Dendritic cell treated with granulocyte-macrophage colony-stimulating factor and Interleukin-4, amounts not matched to agents 40 ng/mL and 50 ng/mL, for 4 days (primary cell): ENCODE measurements around the gene GATA6.
"Not testable (repeated sequence)": the region's sequence is repeated elsewhere in the genome, so short reads cannot be mapped to it uniquely, and the experiment has no call there.

Experiments used
- H3K27ac Mint-ChIP-seq: one replicate; pipeline ENCODE4 v1.8.0; 2022; ENCODE audit warnings: mild to moderate bottlenecking, mixed read lengths
- H3K27me3 Mint-ChIP-seq: one replicate; pipeline ENCODE4 v1.8.0; 2022; ENCODE audit warnings: mild to moderate bottlenecking, mixed read lengths
- H3K36me3 Mint-ChIP-seq: one replicate; pipeline ENCODE4 v1.8.0; 2022; ENCODE audit warnings: low read depth, mixed read lengths
- H3K4me1 Mint-ChIP-seq: one replicate; pipeline ENCODE4 v1.8.0; 2022; ENCODE audit warnings: low read depth, mixed read lengths
- H3K4me3 Mint-ChIP-seq: one replicate; pipeline ENCODE4 v1.8.0; 2022; ENCODE audit warnings: mild to moderate bottlenecking, moderate library complexity, mixed read lengths
- H3K9me3 Mint-ChIP-seq: one replicate; pipeline ENCODE4 v1.8.0; 2022; ENCODE audit warnings: mixed read lengths
- intact Hi-C: fragments of 100-400 bp; cut with micrococcal nuclease; formaldehyde crosslinking; loops from one replicate; pipeline ENCODE4 v1.15.0; 2022

GATA6 gene

DNA sequence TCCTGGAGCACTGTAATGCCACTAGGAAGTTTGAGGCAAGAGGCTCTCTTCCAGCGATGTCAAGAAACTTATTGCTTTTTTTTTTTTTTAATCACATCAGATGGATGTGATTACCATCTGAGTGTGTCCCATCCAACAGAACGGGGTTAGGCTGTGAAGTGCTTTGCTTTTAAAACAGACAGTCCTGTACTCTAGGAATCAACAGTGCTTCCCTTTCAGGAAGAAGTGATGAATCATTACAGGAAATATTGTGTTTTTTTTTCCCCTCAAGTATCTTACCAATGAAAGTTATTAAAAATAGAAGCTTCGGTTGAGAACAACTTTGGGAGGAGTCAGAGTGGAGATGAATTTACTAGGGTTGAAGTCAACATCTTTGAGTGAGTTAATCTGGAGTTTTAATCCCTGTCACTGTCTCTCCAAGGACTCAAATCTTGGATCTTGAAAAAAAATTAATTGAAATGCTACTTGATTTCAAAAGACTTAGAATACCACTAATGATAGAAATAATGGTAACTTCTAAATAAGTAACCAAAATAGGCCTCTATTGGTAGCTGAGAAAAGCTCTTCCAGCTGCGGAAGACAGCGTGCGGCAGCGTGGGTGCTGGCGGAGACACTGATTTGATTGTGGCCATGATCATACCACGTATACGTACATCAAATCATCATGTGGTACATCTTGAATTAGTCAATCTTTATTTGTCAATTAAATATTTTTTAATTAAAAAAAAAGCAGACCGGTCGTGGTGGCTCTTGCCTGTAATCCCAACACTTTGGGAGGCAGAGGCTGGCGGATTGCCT lies 45.5 kb downstream of the GATA6 start:
- intact Hi-C loops, result no loop called here
- Mint-ChIP-seq H3K27me3 (peaks cover 3% of the 10 kb centered on the region), H3K27ac (no peak overlapping the region), H3K4me3 (no peak overlapping the region), H3K4me1 (no peaks in the 10 kb centered on the region), H3K36me3 (no peaks in the 10 kb centered on the region), H3K9me3 (no peaks in the 10 kb centered on the region)

DNA sequence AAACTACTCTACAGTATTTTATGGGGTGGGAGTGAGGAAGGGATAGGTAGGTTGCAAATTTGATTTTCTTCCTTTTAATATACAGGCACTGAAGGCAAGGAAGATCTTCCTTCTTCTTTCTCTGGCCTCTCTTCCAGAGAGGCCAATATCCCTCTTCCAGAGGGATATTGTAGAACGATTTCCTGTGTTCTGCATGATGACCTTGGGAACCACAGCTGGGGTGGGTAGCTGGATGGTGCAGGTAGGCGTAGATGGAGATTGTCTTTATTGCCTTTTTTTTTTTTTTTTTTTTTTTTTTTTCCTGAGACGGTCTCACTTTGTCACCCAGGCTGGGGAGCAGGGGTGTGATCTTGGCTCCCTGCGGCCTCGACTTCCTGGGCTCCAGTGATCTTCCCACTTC lies 49.4 kb downstream of the GATA6 start:
- Mint-ChIP-seq H3K27ac (no peak overlapping the region), H3K27me3 (peaks cover 3% of the 10 kb centered on the region), H3K4me3 (no peak overlapping the region), H3K36me3 (no peaks in the 10 kb centered on the region), H3K9me3 (no peaks in the 10 kb centered on the region), H3K4me1 (no peaks in the 10 kb centered on the region)
- intact Hi-C loops, result no loop called here

DNA sequence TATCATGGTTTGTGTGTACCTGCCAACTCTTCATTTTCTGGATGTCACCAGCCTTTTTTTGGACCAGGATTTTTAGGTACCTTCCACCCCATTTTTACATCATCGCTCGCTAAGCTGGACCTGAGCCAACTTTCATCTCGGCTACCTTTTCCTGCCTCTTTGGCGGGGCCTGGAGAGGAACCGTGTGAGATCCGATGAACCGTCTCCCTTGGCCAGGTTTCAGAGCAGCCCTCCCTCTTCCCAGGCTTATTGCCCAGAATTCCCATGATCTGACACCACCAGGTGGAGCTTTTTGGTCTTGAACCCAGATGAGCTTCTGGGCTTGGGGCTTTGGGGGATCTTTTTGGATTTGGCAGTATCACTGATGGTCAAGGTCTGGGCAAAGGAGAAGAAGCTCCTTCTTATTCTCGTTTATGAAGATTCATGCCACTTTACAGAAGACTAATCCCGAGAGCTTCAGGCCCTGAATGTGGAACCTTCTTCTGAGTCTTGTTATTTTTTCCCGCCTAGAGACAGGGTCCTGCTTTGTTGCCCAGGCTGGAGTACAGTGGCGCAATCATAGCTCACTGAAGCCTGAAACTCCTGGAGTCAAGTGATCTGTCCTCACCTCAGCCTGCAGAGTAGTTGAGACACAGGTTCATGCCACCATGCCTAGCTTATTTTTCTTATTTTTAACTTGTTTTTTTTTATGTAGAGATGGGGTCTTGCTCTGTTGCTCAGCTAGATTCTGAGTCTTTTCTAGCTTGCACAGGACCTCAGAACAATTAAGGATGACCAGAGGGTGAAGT lies 50.4 kb downstream of the GATA6 start:
- H3K4me3 Mint-ChIP-seq, result no peak overlapping the region

DNA sequence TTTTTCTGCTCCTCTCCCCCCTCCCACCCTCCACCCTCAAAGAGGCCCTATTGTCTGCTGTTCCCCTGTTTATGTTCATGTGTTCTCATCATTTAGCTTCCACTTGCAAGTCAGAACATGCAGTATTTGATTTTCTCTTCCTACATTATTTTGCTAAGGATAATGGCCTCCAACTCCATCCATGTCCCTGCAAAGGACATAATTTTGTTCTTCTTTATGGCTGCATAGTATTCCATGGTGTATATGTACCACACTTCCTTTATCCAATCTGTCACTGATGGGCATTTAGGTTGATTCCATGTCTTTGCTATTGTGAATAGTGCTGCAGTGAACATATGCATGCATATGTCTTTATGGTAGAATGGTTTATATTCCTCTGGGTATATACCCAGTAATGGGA lies 51.2 kb downstream of the GATA6 start:
- H3K4me1 Mint-ChIP-seq, intact Hi-C loops: not testable (repeated sequence)

More for the DNA sequence above, 50.4 kb downstream of the GATA6 start:
- Mint-ChIP-seq H3K4me1 (no peaks in the 10 kb centered on the region), H3K36me3 (no peaks in the 10 kb centered on the region), H3K27ac (no peak overlapping the region), H3K9me3 (no peaks in the 10 kb centered on the region), H3K27me3 (peaks cover 3% of the 10 kb centered on the region)
- intact Hi-C loops, result no loop called here

DNA sequence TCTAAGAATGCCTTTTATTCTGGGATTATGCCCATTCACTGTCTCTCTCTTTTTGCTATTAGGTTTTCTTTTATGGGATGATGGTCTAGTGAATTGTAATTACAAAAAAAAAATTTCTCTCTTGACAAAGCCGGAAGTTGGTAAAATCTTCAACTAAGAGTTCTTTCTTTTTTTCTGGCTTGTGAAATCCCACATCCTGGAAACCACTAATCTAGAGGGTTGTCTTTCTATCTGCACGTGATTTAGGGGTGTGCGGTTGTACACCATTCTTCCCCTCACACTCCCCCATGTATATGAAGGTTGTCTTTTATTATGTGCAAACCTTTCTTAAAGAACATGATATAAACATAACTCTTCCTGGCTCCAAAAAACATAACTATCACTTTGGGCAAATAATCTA lies 52.0 kb downstream of the GATA6 start:
- Mint-ChIP-seq H3K4me3 (no peak overlapping the region), H3K27ac (no peak overlapping the region), H3K4me1 (no peaks in the 10 kb centered on the region), H3K27me3 (peaks cover 3% of the 10 kb centered on the region), H3K36me3 (no peaks in the 10 kb centered on the region), H3K9me3 (no peaks in the 10 kb centered on the region)
- intact Hi-C loops, result no loop called here

More for the DNA sequence above, 51.2 kb downstream of the GATA6 start:
- not testable (repeated sequence) for H3K27ac Mint-ChIP-seq, H3K27me3 Mint-ChIP-seq, H3K4me3 Mint-ChIP-seq, H3K9me3 Mint-ChIP-seq, H3K36me3 Mint-ChIP-seq

DNA sequence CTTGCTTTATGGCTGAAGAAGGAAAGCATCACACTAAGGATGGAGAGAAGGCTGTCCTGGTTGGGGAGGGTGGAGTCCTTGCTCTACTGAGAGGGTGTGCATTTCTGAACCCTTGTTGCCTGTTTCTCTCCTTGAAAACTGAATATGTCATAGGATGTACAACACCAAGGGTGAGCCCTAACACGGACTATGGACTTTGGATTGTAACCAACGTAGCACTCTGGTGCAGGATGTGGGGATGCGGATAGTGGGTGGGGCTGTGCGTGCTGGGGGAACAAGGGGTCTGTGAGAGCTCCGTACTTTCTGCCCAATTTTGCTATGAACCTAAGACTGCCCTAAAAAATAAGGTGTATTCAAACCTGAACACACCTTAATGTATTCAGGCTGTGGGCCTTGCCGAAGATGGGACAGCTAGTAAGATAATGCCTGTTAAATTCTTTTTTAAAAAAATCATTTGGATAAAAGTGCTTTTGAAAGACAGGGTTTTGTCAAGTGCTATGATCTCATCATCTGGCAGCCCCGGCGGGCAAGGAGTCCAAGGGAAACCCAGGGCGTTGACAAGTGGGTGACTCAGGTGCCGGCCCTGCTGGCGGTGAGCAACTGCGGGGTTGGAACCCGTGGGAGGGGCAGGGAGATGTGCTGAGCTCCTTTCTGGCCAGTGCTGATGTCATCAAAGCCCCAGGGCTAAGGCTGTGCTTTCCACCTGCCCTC lies 54.0 kb downstream of the GATA6 start:
- intact Hi-C loops, result no loop called here
- Mint-ChIP-seq H3K4me3 (no peak overlapping the region), H3K4me1 (no peaks in the 10 kb centered on the region), H3K27ac (no peak overlapping the region), H3K36me3 (no peaks in the 10 kb centered on the region), H3K9me3 (no peaks in the 10 kb centered on the region), H3K27me3 (no peaks in the 10 kb centered on the region)

DNA sequence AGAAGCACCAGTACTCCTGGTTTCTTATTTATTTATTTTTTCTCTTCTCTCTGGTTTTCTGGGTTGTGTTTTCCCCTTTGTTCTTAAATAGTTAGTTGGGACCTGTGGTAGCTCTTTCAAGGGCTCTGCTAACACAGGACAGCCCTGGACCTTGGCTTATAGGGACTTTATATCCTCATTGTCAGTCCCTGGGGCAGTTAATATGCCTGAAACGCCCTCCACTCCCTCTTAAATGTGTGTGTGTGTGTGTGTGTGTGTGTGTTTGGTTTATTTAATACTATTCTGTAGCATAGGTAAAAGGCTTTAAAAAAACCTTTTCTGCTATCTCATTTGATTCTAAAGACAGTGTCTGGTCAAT lies 54.6 kb downstream of the GATA6 start:
- H3K4me3 Mint-ChIP-seq, result no peak overlapping the region
- H3K36me3 Mint-ChIP-seq, result no peaks in the 10 kb centered on the region
- H3K4me1 Mint-ChIP-seq, result no peaks in the 10 kb centered on the region
- H3K27ac Mint-ChIP-seq, result no peak overlapping the region
- intact Hi-C loops, result no loop called here
- no peaks in the 10 kb centered on the region for H3K9me3 Mint-ChIP-seq
- no peaks in the 10 kb centered on the region for H3K27me3 Mint-ChIP-seq

DNA sequence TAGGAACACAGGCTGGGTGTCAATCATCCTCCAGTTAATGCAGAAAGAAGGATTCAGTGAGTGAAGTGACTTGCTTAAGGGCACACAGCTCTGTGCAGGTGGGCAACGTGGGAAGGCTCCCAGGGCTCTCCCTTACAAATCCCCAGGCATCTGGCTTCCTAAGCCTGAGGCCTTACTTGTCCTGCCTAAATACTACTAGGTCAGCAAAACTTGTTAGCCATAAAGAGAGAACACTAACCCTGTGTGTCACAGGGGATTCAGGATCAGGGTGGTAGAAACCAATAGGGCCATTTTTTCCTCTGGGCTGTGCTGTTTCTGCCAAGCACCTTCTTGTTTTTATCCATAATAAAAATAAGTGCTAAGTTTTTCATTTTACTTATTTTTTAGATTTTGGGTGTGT lies 55.0 kb downstream of the GATA6 start:
- Mint-ChIP-seq H3K9me3 (no peaks in the 10 kb centered on the region), H3K27ac (no peak overlapping the region), H3K27me3 (peaks cover 1% of the 10 kb centered on the region), H3K4me3 (no peak overlapping the region), H3K36me3 (no peaks in the 10 kb centered on the region), H3K4me1 (no peaks in the 10 kb centered on the region)
- intact Hi-C loops, result no loop called here

DNA sequence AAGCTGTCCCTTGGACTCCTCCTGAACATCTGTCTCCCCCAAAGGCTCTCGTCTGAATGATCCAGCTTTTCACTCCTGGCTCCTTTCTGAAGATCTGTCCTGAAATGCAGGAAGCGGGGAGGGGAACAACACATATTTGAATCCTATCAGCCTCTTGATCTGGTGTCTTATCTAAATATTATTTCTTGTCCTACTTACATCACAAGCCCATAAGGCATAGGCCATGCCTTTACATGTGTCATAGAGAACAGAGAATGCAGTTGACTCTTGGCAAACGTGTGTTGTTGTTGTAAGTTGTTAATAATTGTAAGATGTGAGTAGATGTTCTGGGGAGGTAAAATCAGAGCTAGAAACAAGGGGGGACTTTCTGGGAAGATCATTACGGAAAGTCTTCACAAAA lies 57.4 kb downstream of the GATA6 start:
- Mint-ChIP-seq H3K9me3 (no peaks in the 10 kb centered on the region), H3K27me3 (peaks cover 2% of the 10 kb centered on the region), H3K27ac (no peak overlapping the region), H3K36me3 (no peaks in the 10 kb centered on the region), H3K4me3 (no peak overlapping the region), H3K4me1 (no peaks in the 10 kb centered on the region)
- intact Hi-C loops, result no loop called here

DNA sequence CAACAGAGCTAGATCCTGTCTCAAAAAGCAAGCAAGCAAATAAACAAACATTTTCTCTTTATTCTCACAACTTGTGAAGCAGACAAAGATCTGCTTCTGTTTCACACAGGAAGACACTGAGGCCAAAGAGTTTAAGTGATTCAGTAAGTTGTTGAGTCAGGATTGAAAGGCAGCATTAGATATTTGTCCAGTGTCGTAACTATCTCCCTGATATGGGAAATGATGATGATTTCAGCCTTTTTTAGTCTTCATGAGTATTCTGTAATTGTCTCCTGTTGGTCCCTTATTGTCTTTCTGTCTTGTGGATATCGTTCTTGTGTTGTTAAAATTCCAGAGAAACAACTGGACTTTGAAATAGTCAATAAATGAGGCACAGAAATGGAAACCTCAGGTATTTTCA lies 59.6 kb downstream of the GATA6 start:
- no peaks in the 10 kb centered on the region for H3K9me3 Mint-ChIP-seq
- intact Hi-C loops, result no loop called here
- no peak overlapping the region for H3K27ac Mint-ChIP-seq
- H3K27me3 Mint-ChIP-seq, result peaks cover 2% of the 10 kb centered on the region
- no peaks in the 10 kb centered on the region for H3K36me3 Mint-ChIP-seq
- H3K4me1 Mint-ChIP-seq, result no peaks in the 10 kb centered on the region
- no peak overlapping the region for H3K4me3 Mint-ChIP-seq

DNA sequence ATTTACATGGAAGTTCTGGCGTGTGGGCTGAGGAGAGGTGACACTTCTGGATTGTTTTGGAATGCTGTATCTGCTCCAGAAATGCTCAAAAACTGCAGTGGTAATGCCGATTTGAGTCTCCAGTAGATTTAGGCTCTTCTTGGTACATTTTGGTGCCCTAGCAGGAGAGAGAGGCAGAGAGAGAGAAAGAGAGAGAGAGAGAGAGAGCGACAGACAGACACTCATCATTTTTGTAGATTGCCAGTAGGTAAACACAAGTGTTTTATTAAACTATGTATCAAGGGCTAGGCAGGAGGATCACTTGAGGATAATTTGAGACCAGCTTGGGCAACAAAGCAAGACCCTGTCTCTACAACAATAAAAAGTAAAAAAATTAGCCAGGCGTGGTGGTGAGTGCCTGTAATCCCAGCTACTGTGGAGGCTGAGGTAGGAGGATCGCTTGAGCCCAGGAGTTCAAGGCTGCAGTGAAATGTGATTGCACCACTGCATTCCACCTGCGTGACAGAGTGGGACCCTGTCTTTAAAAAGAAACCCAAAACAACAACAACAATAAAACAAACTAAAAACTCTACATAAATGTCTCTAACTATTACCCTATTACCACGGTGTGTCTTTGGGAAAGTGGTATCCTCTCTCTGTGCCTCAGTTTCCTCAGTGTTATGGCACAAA lies 60.2 kb downstream of the GATA6 start:
- intact Hi-C loops, result no loop called here
- H3K36me3 Mint-ChIP-seq, result no peaks in the 10 kb centered on the region
- H3K4me3 Mint-ChIP-seq, result no peak overlapping the region
- H3K27ac Mint-ChIP-seq, result no peak overlapping the region
- H3K9me3 Mint-ChIP-seq, result no peaks in the 10 kb centered on the region
- H3K4me1 Mint-ChIP-seq, result no peaks in the 10 kb centered on the region
- H3K27me3 Mint-ChIP-seq, result peaks cover 2% of the 10 kb centered on the region

DNA sequence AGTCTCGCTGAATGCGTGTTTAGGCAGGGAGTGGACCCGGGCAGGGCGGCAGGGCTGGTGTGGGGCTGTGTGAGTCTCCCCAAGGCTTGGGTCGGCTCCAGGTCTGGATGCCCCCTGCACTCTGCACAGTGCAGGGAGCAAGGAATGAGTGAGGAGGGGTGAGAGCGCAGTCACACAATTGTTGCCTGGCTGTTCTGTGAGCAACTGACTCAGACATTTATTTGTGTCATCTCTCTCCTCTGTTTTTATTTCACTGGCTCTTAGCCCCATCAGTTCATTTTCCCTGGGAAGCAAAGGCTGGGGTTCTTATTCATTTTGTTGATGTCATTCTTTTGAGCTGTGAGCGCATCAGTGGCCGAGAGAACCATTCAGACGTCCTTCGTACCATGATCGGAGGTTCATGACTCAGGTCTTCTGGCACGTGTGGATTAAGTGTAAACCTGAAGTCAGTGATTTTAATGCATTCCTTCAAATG lies 61.1 kb downstream of the GATA6 start:
- Mint-ChIP-seq H3K36me3 (no peaks in the 10 kb centered on the region), H3K4me3 (no peak overlapping the region), H3K27ac (no peak overlapping the region), H3K27me3 (peaks cover 2% of the 10 kb centered on the region), H3K4me1 (no peaks in the 10 kb centered on the region), H3K9me3 (no peaks in the 10 kb centered on the region)
- intact Hi-C loops, result no loop called here

DNA sequence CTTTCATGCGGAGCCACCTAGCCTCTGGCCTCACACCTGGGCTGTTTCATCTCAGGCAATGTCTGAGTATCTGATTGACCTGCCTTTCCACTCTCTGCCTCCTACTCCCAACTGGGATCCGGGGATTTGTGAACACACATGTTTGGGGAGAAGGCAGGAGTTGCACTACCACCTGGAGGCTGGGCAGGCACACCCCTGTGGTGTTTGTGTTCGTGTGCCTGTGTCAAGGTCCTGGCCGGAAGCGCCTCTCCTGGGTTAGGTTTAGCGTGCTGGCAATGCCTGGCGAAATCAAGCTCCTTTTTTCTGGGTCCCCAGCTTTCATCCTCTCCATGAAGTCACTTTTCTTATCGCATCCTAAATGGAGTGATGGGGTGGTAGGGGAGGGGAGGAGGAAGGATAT lies 63.9 kb downstream of the GATA6 start:
- Mint-ChIP-seq H3K27me3 (peaks cover 5% of the 10 kb centered on the region), H3K4me1 (no peaks in the 10 kb centered on the region), H3K9me3 (peaks cover 9% of the 10 kb centered on the region), H3K4me3 (no peak overlapping the region), H3K36me3 (no peaks in the 10 kb centered on the region), H3K27ac (no peak overlapping the region)
- intact Hi-C loops, result no loop called here

DNA sequence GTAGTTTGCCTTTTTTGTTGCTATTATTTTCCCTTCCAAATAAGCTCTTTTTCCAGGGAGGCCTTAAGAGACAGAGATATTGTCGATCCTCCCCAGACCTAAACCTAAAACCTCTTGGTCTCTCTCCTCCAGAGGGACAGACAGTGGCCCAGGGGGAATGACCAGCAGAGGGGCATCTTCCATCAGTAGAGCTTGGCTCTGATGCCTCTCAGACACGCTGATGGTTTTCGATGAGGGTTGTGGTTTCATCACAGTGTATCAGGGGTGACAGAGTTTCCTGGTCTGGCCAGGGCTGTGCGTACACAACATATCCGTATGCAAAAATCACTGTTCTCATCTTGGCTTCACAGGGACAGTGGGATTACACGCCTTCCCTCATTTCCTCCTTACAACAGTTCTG lies 68.6 kb downstream of the GATA6 start:
- Mint-ChIP-seq H3K27me3 (peaks cover 3% of the 10 kb centered on the region), H3K4me1 (no peaks in the 10 kb centered on the region), H3K4me3 (no peak overlapping the region), H3K9me3 (peaks cover 9% of the 10 kb centered on the region), H3K27ac (no peak overlapping the region), H3K36me3 (no peaks in the 10 kb centered on the region)
- intact Hi-C loops, result no loop called here
